OCI-LY1 (cell line): ENCODE data around the gene GSX1.

Experiments
- CTCF ChIP-seq: fragments of 200-600 bp; sonication (generic), shearing (Covaris generic); IDR thresholded peaks from 2 replicates; pipeline ENCODE4 v1.5.1; 2017; ENCODE audit warnings: mild to moderate bottlenecking, antibody characterized with exemption, low read length, moderate library complexity, mixed read lengths
- EZH2 ChIP-seq: fragments of 200-600 bp; sonication (generic), shearing (Covaris generic); IDR thresholded peaks from 2 replicates; pipeline ENCODE4 v1.8.0; 2017; ENCODE audit warnings: borderline replicate concordance, mixed run types, mild to moderate bottlenecking, antibody characterized with exemption, low read length, moderate library complexity, mixed read lengths

- TF ChIP-seq CTCF, result no peak
- TF ChIP-seq EZH2, result no peak
Measured at GRCh38 chr13:27772651-27773425, 19.4 kb upstream of the GSX1 start.
